IMR-90 (cell line): ENCODE results near the gene BCHE. TPM values are rescaled to one million over a fixed set of nuclear protein-coding genes. Genes with fewer than 3 reads are reported as not detected.

Experiments used
- ATAC-seq: fragments of 200-7000 bp; cut with Tn5 transposase; 2 replicates; pipeline ENCODE4 v1.9.1; 2020; ENCODE audit warnings: low read depth, mild to moderate bottlenecking, moderate library complexity
- BruUV-seq: library from RNA; stranded (reverse); fragments of 400-500 nt; replicated peaks from 2 replicates; lab custom pipeline; 2021; lab: Mats Ljungman, UMichigan
- CTCF ChIA-PET: fragments of 300-600 bp; formaldehyde crosslinking; extraction: SDS; loops from one replicate; lab custom pipeline; 2021; ENCODE audit warnings: antibody characterized with exemption; lab: Yijun Ruan, JAX
- POLR2A ChIA-PET: fragments of 300-600 bp; sonication (Branson Sonifier 250); formaldehyde crosslinking; loops from one replicate; lab custom pipeline; 2022; ENCODE audit warnings: antibody characterized with exemption; ENCODE audit not compliant: unreplicated experiment; lab: Charles Lee
- DNase-seq: peaks from one replicate; pipeline ENCODE4 v3.0.0; 2013
- H2AFZ ChIP-seq: replicated peaks from 2 replicates; pipeline ENCODE3; 2013; ENCODE audit warnings: low read length, mild to moderate bottlenecking; ENCODE audit not compliant: poor library complexity
- H2AK5ac ChIP-seq: 2 replicates; pipeline ENCODE4 v1.6.1; 2013; ENCODE audit warnings: low read depth, low read length, inconsistent platforms
- H2AK9ac ChIP-seq: replicated peaks from 2 replicates; pipeline ENCODE3; 2013; ENCODE audit warnings: mild to moderate bottlenecking, low read depth, low read length, moderate library complexity; ENCODE audit not compliant: poor library complexity
- H2BK120ac ChIP-seq: 2 replicates; pipeline ENCODE4 v1.6.1; 2013; ENCODE audit warnings: low read depth, low read length, inconsistent platforms
- H2BK15ac ChIP-seq: 3 replicates; pipeline ENCODE4 v1.6.1; 2013; ENCODE audit warnings: low read depth, low read length, inconsistent platforms
- H2BK20ac ChIP-seq: 2 replicates; pipeline ENCODE4 v1.6.1; 2013; ENCODE audit warnings: low read depth, mild to moderate bottlenecking, inconsistent platforms, low read length, moderate library complexity
- H2BK5ac ChIP-seq: 2 replicates; pipeline ENCODE4 v1.6.1; 2013; ENCODE audit warnings: mild to moderate bottlenecking, low read depth, low read length, inconsistent platforms; ENCODE audit not compliant: poor library complexity, severe bottlenecking
- H3K14ac ChIP-seq: replicated peaks from 2 replicates; pipeline ENCODE4 v1.6.1; 2013; ENCODE audit warnings: low read depth, low read length, inconsistent platforms
- H3K18ac ChIP-seq: 2 replicates; pipeline ENCODE4 v1.6.1; 2013; ENCODE audit warnings: low read depth, low read length, control low read depth
- H3K23ac ChIP-seq: 2 replicates; pipeline ENCODE4 v1.6.1; 2013; ENCODE audit warnings: low read depth, low read length, inconsistent platforms
- H3K27ac ChIP-seq: 2 replicates; pipeline ENCODE4 v1.5.1; 2013; ENCODE audit warnings: mild to moderate bottlenecking, control low read depth, low read length; ENCODE audit not compliant: insufficient read depth
- H3K27me3 ChIP-seq: 2 replicates; pipeline ENCODE4 v1.6.1; 2013; ENCODE audit warnings: low read length; ENCODE audit not compliant: control insufficient read depth, insufficient read depth
- H3K36me3 ChIP-seq: 2 replicates; pipeline ENCODE4 v1.6.1; 2013; ENCODE audit warnings: low read length, mixed read lengths; ENCODE audit not compliant: control insufficient read depth, insufficient read depth
- H3K4ac ChIP-seq: 2 replicates; pipeline ENCODE4 v1.6.1; 2013; ENCODE audit warnings: low read depth, low read length, inconsistent platforms
- H3K4me1 ChIP-seq: 2 replicates; pipeline ENCODE4 v1.6.1; 2013; ENCODE audit warnings: low read length, mixed read lengths; ENCODE audit not compliant: control insufficient read depth, insufficient read depth
- H3K4me2 ChIP-seq: 2 replicates; pipeline ENCODE4 v1.6.1; 2013; ENCODE audit warnings: low read depth, mild to moderate bottlenecking, control low read depth, low read length, moderate library complexity
- H3K4me3 ChIP-seq: 2 replicates; pipeline ENCODE4 v1.5.1; 2013; ENCODE audit warnings: low read depth, mild to moderate bottlenecking, control low read depth, low read length, moderate library complexity; ENCODE audit not compliant: insufficient read depth
- H3K56ac ChIP-seq: 2 replicates; pipeline ENCODE4 v1.6.1; 2013; ENCODE audit warnings: low read length, inconsistent platforms; ENCODE audit not compliant: insufficient read depth; ENCODE audit errors: extremely low read depth
- H3K79me1 ChIP-seq, 2 experiments: 2 replicates each; pipeline ENCODE4 v1.6.1; 2013; ENCODE audit warnings: low read length in 2 of 2, inconsistent platforms in 1 of 2, low read depth in 1 of 2
- H3K9ac ChIP-seq: 2 replicates; pipeline ENCODE4 v1.6.1; 2013; ENCODE audit warnings: low read depth, low read length, control low read depth
- H3K9me1 ChIP-seq: 2 replicates; pipeline ENCODE4 v1.6.1; 2013; ENCODE audit warnings: low read length, inconsistent platforms; ENCODE audit not compliant: insufficient read depth
- H3K9me3 ChIP-seq: 2 replicates; pipeline ENCODE4 v1.6.1; 2013; ENCODE audit warnings: low read length; ENCODE audit not compliant: control insufficient read depth, insufficient read depth
- H4K20me1 ChIP-seq: 2 replicates; pipeline ENCODE4 v1.6.1; 2013; ENCODE audit warnings: low read length, inconsistent platforms; ENCODE audit not compliant: insufficient read depth
- H4K5ac ChIP-seq: 2 replicates; pipeline ENCODE4 v1.6.1; 2013; ENCODE audit warnings: mild to moderate bottlenecking, low read depth, low read length, control low read depth
- H4K8ac ChIP-seq, 2 experiments: 2 replicates each; pipeline ENCODE4 v1.6.1; 2013; ENCODE audit warnings: low read depth in 2 of 2, low read length in 2 of 2, control low read depth in 1 of 2, inconsistent platforms in 1 of 2
- H4K91ac ChIP-seq: 2 replicates; pipeline ENCODE4 v1.6.1; 2013; ENCODE audit warnings: low read depth, low read length, inconsistent platforms; ENCODE audit not compliant: insufficient read depth
- CEBPB ChIP-seq: IDR thresholded peaks from 2 replicates; pipeline ENCODE4 v1.6.1; 2012; ENCODE audit warnings: low read depth, low read length, improper control_type of control experiment
- CTCF ChIP-seq: conservative IDR thresholded peaks from 2 replicates; pipeline ENCODE4 v1.5.1; 2012; ENCODE audit warnings: mild to moderate bottlenecking, low read depth, low read length, improper control_type of control experiment
- FOS ChIP-seq: fragments of 150-350 bp; IDR thresholded peaks from 2 replicates; pipeline ENCODE4 v1.6.1; 2016; ENCODE audit warnings: low read depth, low read length
- MXI1 ChIP-seq: IDR thresholded peaks from 2 replicates; pipeline ENCODE4 v1.6.1; 2012; ENCODE audit warnings: low read depth, mild to moderate bottlenecking, low read length, moderate library complexity, borderline replicate concordance
- NFE2L2 ChIP-seq: fragments of 150-350 bp; IDR thresholded peaks from 2 replicates; pipeline ENCODE4 v1.6.1; 2016; ENCODE audit warnings: low read depth, mild to moderate bottlenecking, low read length
- RAD21 ChIP-seq: IDR thresholded peaks from 2 replicates; pipeline ENCODE4 v1.6.1; 2012; ENCODE audit warnings: low read length, improper control_type of control experiment
- WGBS, 2 experiments: methylation state at CpG; one replicate each; pipeline versions ENCODE4 v1.1.5 to v1.1.7; 2013; ENCODE audit warnings: missing lambda C conversion rate in 2 of 2; ENCODE audit not compliant: insufficient read length in 1 of 2; ENCODE audit errors: extremely low coverage in 2 of 2; 5-methylcytosine and 5-hydroxymethylcytosine counted together
- dilution Hi-C: fragments of 300-500 bp; cut with HindIII; formaldehyde crosslinking; loops from one replicate; pipeline ENCODE4 v1.14.3; 2018; ENCODE audit warnings: low sequenced_read_pairs; ENCODE audit not compliant: unreplicated experiment
- in situ Hi-C: fragments of 300-500 bp; cut with MboI; formaldehyde crosslinking; loops from 3 replicates; pipeline ENCODE4 v1.14.3; 2019; ENCODE audit warnings: low sequenced_read_pairs, inconsistent platforms, mixed read lengths
- intact Hi-C: fragments of 100-400 bp; cut with micrococcal nuclease; formaldehyde crosslinking; loops from 2 replicates; pipeline ENCODE4 v1.10.0; 2022
- polyA plus RNA-seq, 3 experiments: library from polyadenylated mRNA; depleted of rRNA; stranded (reverse); fragments of >200 nt; gene quantifications; 2 replicates each; pipeline ENCODE4 v1.2.3, GENCODE V29; 2012; ENCODE audit warnings: low replicate concordance in 1 of 3
- total RNA-seq: library from RNA; depleted of rRNA; stranded (reverse); fragments of >200 nt; gene quantifications from 2 replicates; pipeline ENCODE4 v1.2.3, GENCODE V29; 2012

BCHE gene
- total and polyA plus RNA-seq, 2 of the 4 experiments (the other 2 are of a cell fraction): 1.5 to 1.6 TPM

GRCh38 chr3:165875644-165876043, 38.4 kb upstream of the BCHE start:
- ChIA-PET CTCF (no interaction called here), POLR2A (no interaction called here)
- Histone ChIP-seq H3K9me3 (peaks cover 9% of the 10 kb centered on the region), H2BK20ac (no peak overlapping the region), H3K4me1 (no peaks in the 10 kb centered on the region), H2AK9ac (no peak overlapping the region), H3K4ac (no peak overlapping the region), H3K27ac (no peak overlapping the region), H3K14ac (no peak overlapping the region), H4K20me1 (no peaks in the 10 kb centered on the region), H3K4me3 (no peak overlapping the region), H3K27me3 (no peaks in the 10 kb centered on the region), H3K9me1 (no peaks in the 10 kb centered on the region), H3K23ac (no peak overlapping the region), H3K79me1 (no peaks in the 10 kb centered on the region), H2BK15ac (no peak overlapping the region), H3K36me3 (no peaks in the 10 kb centered on the region), H3K56ac (no peak overlapping the region), H4K8ac (no peak overlapping the region), H2BK5ac (no peak overlapping the region), H4K91ac (no peak overlapping the region), H2AK5ac (no peak overlapping the region), H3K4me2 (no peak overlapping the region), H3K18ac (no peak overlapping the region), H2BK120ac (no peak overlapping the region), H4K5ac (no peak overlapping the region), H3K9ac (no peak overlapping the region), H2AFZ (no peak overlapping the region)
- BruUV-seq: no TSS peak
- no CpG with 5 or more reads among the region's 6 CpGs for WGBS, 2 experiments
- DNase-seq (no peak), ATAC-seq (no peak)
- intact Hi-C loops (no loop called here), dilution Hi-C loops (no loop called here), in situ Hi-C loops (no loop called here)
- no peak for TF ChIP-seq MXI1
- no peak for TF ChIP-seq RAD21
- no peak for TF ChIP-seq NFE2L2
- no peak for TF ChIP-seq CEBPB
- no peak for TF ChIP-seq FOS
- TF ChIP-seq CTCF: no peak
